HL-60 (cell line): ENCODE measurements around the gene ATP2B2.

Experiments used
- DNase-seq, 2 experiments: peaks; one replicate each; pipeline ENCODE4 v3.0.0-alpha.2; 2010 to 2020; ENCODE audit warnings: low read depth in 1 of 2, low spot score in 1 of 2
- H3K27ac ChIP-seq: fragments of 250-450 bp; sonication (Bioruptor Pico); replicated peaks from 2 replicates; pipeline ENCODE4 v1.5.1; 2020; ENCODE audit warnings: mild to moderate bottlenecking, moderate library complexity
- H3K27me3 ChIP-seq: fragments of 250-450 bp; sonication (Bioruptor Pico); 2 replicates; pipeline ENCODE4 v1.5.1; 2021; ENCODE audit warnings: mild to moderate bottlenecking, moderate library complexity; ENCODE audit not compliant: insufficient read depth, poor library complexity, severe bottlenecking
- H3K4me3 ChIP-seq: replicated peaks from 2 replicates; pipeline ENCODE4 v1.5.1; 2011; ENCODE audit warnings: mild to moderate bottlenecking, control low read depth, low read length; ENCODE audit not compliant: insufficient read depth
- GABPA ChIP-seq: IDR thresholded peaks from 2 replicates; pipeline ENCODE4 v1.6.1; 2012; ENCODE audit warnings: low read depth
- POLR2AphosphoS5 ChIP-seq: IDR thresholded peaks from 2 replicates; pipeline ENCODE4 v1.6.1; 2012; ENCODE audit warnings: low read depth
- REST ChIP-seq: IDR thresholded peaks from 2 replicates; pipeline ENCODE4 v1.6.1; 2012; ENCODE audit warnings: low read depth; ENCODE audit not compliant: insufficient replicate concordance
- SPI1 ChIP-seq: IDR thresholded peaks from 2 replicates; pipeline ENCODE4 v1.6.1; 2012; ENCODE audit warnings: low read depth, mild to moderate bottlenecking, borderline replicate concordance
- TF ChIP-seq, protein P1 (sequence below): IDR thresholded peaks from one replicate; pipeline ENCODE4 v1.5.1; 2011; ENCODE audit warnings: low read length, control low read depth, inconsistent platforms; ENCODE audit not compliant: insufficient read depth

The ATP2B2 gene

DNA sequence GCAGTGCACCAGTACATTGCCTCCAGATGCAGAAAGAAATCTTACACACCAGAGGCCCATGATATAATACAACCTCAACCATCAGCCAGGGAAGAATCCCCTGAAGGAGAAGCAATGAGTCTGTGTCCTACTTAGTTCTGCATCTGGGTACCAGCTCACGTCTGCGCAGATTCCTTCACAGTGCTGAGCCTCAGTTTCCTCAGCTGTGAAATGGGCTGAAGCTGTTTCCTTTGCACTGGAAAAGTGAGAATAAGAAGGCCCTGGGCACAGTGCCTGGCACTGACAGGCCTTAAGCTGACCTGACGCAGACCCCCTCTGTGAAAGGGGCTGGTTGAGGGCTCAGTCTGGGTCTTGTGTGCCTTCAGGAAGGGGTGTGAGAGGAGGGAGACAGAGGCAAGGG is 20.7 kb downstream of the ATP2B2 start:
- no peak for DNase-seq
- H3K27ac ChIP-seq, result no peak overlapping the region
- TF ChIP-seq, protein P1, sequence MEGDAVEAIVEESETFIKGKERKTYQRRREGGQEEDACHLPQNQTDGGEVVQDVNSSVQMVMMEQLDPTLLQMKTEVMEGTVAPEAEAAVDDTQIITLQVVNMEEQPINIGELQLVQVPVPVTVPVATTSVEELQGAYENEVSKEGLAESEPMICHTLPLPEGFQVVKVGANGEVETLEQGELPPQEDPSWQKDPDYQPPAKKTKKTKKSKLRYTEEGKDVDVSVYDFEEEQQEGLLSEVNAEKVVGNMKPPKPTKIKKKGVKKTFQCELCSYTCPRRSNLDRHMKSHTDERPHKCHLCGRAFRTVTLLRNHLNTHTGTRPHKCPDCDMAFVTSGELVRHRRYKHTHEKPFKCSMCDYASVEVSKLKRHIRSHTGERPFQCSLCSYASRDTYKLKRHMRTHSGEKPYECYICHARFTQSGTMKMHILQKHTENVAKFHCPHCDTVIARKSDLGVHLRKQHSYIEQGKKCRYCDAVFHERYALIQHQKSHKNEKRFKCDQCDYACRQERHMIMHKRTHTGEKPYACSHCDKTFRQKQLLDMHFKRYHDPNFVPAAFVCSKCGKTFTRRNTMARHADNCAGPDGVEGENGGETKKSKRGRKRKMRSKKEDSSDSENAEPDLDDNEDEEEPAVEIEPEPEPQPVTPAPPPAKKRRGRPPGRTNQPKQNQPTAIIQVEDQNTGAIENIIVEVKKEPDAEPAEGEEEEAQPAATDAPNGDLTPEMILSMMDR, result no peak
- TF ChIP-seq REST, result no peak
- no peak for TF ChIP-seq GABPA
- no peak for TF ChIP-seq POLR2AphosphoS5
- no peak for TF ChIP-seq SPI1
- H3K27me3 ChIP-seq, result no peaks in the 10 kb centered on the region
- no peak overlapping the region for H3K4me3 ChIP-seq

- no peak overlapping the region for H3K27ac ChIP-seq
- no peak for DNase-seq
- H3K27me3 ChIP-seq, result no peaks in the 10 kb centered on the region
- no peak overlapping the region for H3K4me3 ChIP-seq
- TF ChIP-seq SPI1 (no peak), REST (no peak), GABPA (no peak)
- TF ChIP-seq, protein P1, result no peak
Observed at GRCh38 chr3:10483686-10484345, 21.6 kb downstream of the ATP2B2 start.

- H3K4me3 ChIP-seq, result no peak overlapping the region
- DNase-seq, result no peak
- TF ChIP-seq, protein P1, result no peak
- TF ChIP-seq REST (no peak), POLR2AphosphoS5 (no peak), GABPA (no peak)
- H3K27ac ChIP-seq, result no peak overlapping the region
- H3K27me3 ChIP-seq, result no peaks in the 10 kb centered on the region
Observed at GRCh38 chr3:10483364-10483675, 22.1 kb downstream of the ATP2B2 start.
